NCI-H187 (cell line): ENCODE results near the gene ODAM.
"Not testable (repeated sequence)": the region's sequence is repeated elsewhere in the genome, so short reads cannot be mapped to it uniquely, and the experiment has no call there.

Experiments used
- DNase-seq, 2 experiments: peaks; one replicate each; lab custom pipeline; 2025; lab: John Stamatoyannopoulos, UW

Gene ODAM

DNA sequence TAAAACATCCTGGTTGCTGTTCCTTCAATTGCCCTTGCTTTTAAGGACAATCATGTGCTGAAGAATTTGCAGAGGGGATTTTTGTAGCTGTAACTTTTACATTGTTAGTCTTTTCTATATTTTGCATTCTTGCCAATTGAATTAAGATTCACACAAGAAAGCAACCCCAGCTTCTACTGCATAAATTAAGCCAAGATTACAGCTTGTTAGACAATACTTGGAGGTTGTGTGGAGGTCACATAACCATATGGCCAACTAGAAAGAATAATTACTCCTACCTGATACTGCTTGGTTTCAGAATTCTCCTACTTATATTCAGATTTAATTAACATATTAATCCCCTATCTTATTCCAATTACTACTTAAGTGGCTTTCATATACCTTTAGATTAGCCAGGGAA is 26.3 kb downstream of the ODAM start:
- not testable (repeated sequence) for DNase-seq

GRCh38 chr4:70225824-70226223 is 30.3 kb downstream of the ODAM start, which contains the start of gene FDCSP:
TSS of gene FDCSP (plus strand) at chr4:70226124. CDS start at chr4:70231195, 5,071 bp downstream.
- no peak for DNase-seq

- DNase-seq = no peak
Measured at GRCh38 chr4:70236125-70236524, 40.6 kb downstream of the ODAM start.

DNA sequence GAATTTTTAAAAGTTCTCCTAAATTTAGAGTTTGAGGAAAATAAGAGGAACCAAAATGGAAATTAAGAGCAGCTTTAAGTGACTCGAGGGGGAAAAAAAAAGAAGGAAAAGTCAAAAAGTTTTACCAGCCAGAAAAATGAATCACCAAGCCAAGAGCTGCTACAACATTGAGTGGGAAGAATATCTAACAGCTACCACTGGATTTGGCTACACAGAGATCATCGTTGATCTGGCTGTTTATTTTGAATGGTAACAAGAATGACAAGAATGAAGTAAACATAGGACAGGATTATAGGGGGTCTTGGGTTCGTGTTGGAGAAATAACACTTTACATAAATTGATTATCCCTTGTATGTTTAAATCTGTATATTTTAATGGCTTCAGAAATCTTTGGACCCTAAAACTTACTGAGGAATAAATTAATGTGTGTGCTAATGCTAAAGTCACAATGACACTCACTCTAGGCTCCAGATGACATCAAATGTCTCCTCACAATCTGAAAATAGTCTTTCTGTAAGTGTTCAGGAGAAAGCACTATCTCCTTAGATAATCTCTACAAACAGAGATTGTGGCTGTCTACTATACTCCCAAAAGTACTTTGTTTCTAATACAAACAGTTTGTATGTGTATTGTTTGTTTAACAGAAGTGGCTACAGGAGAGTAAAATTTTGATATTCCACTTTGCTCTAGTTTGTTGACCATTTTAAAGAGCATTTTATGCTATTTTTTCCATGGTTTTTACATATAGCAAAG is 43.8 kb downstream of the ODAM start:
- DNase-seq = no peak

DNA sequence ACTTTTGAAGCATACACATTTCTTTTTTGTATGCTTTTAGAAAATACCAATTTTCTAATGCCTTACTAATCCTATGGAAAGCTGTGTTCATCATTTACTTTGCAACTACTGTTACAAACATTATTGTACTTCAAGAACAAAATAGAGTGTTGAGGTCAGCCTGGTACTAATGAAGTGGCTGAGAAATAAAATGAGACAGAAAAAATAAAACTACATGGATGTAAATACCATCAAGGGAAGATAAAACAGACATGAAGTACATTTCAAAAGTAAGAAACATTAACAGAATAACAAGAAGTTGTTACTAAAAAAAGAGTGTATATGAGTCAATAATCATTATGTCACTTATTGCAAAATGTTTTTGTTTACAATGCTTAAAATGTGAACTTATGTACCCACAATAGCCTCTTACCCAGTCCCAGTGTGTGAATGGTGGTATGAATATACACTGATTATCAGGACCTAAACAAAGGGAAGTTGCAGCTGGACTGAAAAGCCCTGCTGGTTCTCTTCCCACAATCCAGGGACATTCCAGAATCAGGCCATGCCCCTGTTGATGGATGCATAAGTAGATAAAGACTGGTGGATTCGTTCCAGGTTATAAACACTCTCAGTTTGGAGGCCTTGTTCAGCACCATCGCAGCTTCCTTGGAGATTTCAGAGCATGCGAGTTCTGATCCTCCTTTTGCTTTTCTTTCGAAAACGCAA is 44.5 kb downstream of the ODAM start:
- no peak for DNase-seq

DNA sequence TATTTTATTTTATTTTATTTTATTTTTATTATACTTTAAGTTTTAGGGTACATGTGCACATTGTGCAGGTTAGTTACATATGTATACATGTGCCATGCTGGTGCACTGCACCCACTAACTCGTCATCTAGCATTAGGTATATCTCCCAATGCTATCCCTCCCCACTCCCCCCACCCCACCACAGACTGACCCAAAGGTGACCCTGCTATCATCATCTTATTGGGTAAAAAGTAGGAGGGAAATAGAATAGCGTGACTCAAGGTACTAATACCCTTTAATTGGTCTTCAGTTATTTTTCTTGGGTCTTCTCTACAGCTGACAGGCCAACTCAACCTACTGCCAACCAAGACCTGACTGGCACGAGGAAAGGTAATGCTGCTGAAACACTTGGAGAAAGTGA is 46.8 kb downstream of the ODAM start, which contains the start of gene CSN3:
Gene CSN3, plus strand, starts transcription at position 301 of the 400 bp plus-strand sequence. CDS start 2,223 bp downstream, outside the sequence.
- DNase-seq = not testable (repeated sequence)

DNA sequence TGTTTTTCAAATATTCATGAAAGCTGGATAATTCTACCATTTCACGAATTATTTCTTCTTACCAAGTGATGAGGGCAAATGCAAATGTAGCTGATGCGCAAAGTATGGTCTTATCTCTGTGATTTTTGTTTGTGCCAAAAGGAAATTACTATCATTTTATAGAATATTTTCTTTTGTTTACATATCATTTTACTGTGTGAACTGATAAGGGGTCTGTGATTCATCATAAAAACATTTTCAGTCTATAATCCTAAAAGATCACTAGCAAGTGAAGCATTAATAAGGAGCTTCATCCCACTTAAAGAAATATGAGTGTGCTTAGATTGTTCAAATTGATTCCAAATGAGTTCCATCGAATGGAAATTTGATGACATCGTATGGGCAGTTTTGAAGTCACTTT is 47.6 kb downstream of the ODAM start:
- DNase-seq = no peak

DNA sequence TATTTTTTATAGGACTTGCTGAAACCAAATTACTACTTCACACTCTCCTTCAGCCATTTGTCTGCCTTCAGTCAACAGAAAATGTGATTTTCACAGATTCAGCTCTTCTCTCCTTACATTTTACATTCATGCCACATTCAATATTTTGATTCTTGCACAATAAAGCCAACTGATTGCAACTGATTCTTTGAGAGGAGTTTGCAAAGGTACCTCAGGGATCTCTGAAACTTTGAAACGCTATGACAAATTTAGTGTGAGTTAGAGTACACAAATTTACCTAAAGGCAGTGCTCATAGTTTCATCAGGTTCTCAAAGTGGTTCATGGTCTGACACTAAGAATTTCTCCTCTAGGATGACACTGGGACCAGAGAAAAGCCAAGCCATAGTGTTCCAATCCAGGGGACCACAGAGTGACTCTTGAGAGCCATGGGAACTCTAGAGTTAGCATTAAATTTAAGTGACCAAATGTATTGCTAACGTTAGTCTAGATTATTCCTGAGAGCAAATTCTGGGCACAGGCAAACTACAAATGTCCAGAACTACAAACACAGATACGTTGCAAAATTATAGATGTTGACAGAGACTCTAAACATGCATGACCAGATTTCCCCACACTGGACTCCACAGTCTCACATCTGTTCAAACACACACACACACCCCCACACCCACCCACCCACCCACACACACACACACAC is 55.9 kb downstream of the ODAM start:
- no peak for DNase-seq

DNA sequence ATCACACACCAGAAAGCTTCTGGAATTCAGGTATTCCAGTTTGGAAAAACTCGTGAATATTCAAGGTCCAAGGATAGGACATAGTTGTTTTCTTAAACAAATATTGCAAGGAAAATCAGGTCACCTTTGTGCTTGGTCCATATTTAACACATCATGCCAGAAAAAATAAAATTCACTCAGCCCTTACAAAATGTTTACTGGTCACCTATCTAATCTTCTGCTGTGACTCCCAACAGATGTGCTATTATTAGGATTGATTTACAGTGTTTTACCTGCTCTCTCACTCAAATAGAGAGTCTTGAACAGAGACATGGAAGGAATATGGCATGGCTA is 56.4 kb downstream of the ODAM start:
- DNase-seq = no peak
